HepG2 (cell line): ENCODE measurements around the gene DLG4. TPM values are rescaled to one million over a fixed set of nuclear protein-coding genes. Genes with fewer than 3 reads are reported as not detected.
A peak's percentile ranks its signal among the peaks of the same experiment; 100 is the strongest.

ENCODE experiments used
- CSRNP1 ChIP-seq: sonication (generic); formaldehyde crosslinking; IDR thresholded peaks from 2 replicates; pipeline ENCODE4 v1.8.1; 2023; ENCODE audit warnings: mild to moderate bottlenecking, missing genetic modification reagents
- ELF1 ChIP-seq: sonication (generic); formaldehyde crosslinking; IDR thresholded peaks from 2 replicates; pipeline ENCODE4 v1.4.0; 2020; ENCODE audit warnings: missing genetic modification reagents
- FOXA3 ChIP-seq: IDR thresholded peaks from 2 replicates; pipeline ENCODE4 v1.6.1; 2016; ENCODE audit warnings: missing genetic modification reagents, missing compliant biosample characterization
- HIVEP1 ChIP-seq: sonication (generic); formaldehyde crosslinking; IDR thresholded peaks from 2 replicates; pipeline ENCODE4 v1.4.0; 2020; ENCODE audit warnings: mild to moderate bottlenecking, missing genetic modification reagents
- PAF1 ChIP-seq: IDR thresholded peaks from 2 replicates; pipeline ENCODE4 v1.6.1; 2016; ENCODE audit warnings: missing genetic modification reagents, missing compliant biosample characterization
- POLR2A ChIP-seq, 2 experiments: IDR thresholded peaks; 2 replicates each; pipeline ENCODE4 v1.6.1; 2011; ENCODE audit warnings: low read depth in 2 of 2, low read length in 2 of 2, mild to moderate bottlenecking in 1 of 2, moderate library complexity in 1 of 2; ENCODE audit not compliant: insufficient read depth in 1 of 2
- SP1 ChIP-seq, 2 experiments: fragments of 450-650 bp in 1 of 2; sonication (generic) in 1 of 2; formaldehyde crosslinking in 1 of 2; IDR thresholded peaks; 2 replicates each; pipeline versions ENCODE4 v1.4.0 to v1.6.1; 2016 to 2020; ENCODE audit warnings: missing genetic modification reagents in 1 of 2
- SP2 ChIP-seq: sonication (generic); formaldehyde crosslinking; IDR thresholded peaks from 2 replicates; pipeline ENCODE4 v1.5.1; 2020; ENCODE audit warnings: mild to moderate bottlenecking, missing genetic modification reagents
- SP5 ChIP-seq: IDR thresholded peaks from 2 replicates; pipeline ENCODE4 v1.6.1; 2016; ENCODE audit warnings: low read depth, borderline replicate concordance
- THAP7 ChIP-seq: sonication (generic); formaldehyde crosslinking; IDR thresholded peaks from 2 replicates; pipeline ENCODE4 v1.8.1; 2023; ENCODE audit warnings: mild to moderate bottlenecking, missing genetic modification reagents
- ZBTB21 ChIP-seq: sonication (generic); formaldehyde crosslinking; IDR thresholded peaks from 2 replicates; pipeline ENCODE4 v1.4.0; 2020; ENCODE audit warnings: missing genetic modification reagents
- ZFP36L1 ChIP-seq: sonication (generic); formaldehyde crosslinking; IDR thresholded peaks from 2 replicates; pipeline ENCODE4 v1.8.0; 2022; ENCODE audit warnings: mild to moderate bottlenecking, missing genetic modification reagents, moderate library complexity
- ZKSCAN1 ChIP-seq: fragments of 150-350 bp; IDR thresholded peaks from 2 replicates; pipeline ENCODE4 v1.6.1; 2014; ENCODE audit warnings: low read length
- ZNF24 ChIP-seq: fragments of 450-650 bp; IDR thresholded peaks from 2 replicates; pipeline ENCODE4 v1.6.1; 2017; ENCODE audit warnings: antibody characterized with exemption, mild to moderate bottlenecking
- ZNF354B ChIP-seq: sonication (generic); formaldehyde crosslinking; IDR thresholded peaks from 2 replicates; pipeline ENCODE4 v1.8.0; 2022; ENCODE audit warnings: mild to moderate bottlenecking, missing genetic modification reagents
- ZNF510 ChIP-seq: sonication (generic); formaldehyde crosslinking; IDR thresholded peaks from 2 replicates; pipeline ENCODE4 v1.4.0; 2020; ENCODE audit warnings: low read depth, mild to moderate bottlenecking, missing genetic modification reagents
- ZNF556 ChIP-seq: sonication (generic); formaldehyde crosslinking; IDR thresholded peaks from 2 replicates; pipeline ENCODE4 v1.4.0; 2020; ENCODE audit warnings: mild to moderate bottlenecking, missing genetic modification reagents, borderline replicate concordance
- ZNF589 ChIP-seq: sonication (generic); formaldehyde crosslinking; conservative IDR thresholded peaks from 2 replicates; pipeline ENCODE4 v1.8.0; 2022; ENCODE audit warnings: mild to moderate bottlenecking, moderate library complexity, missing genetic modification reagents
- ZNF720 ChIP-seq: sonication (generic); formaldehyde crosslinking; IDR thresholded peaks from 2 replicates; pipeline ENCODE4 v1.4.0; 2020; ENCODE audit warnings: missing genetic modification reagents
- ZNF784 ChIP-seq: sonication (generic); formaldehyde crosslinking; IDR thresholded peaks from 2 replicates; pipeline ENCODE4 v1.5.1; 2020; ENCODE audit warnings: missing genetic modification reagents, mild to moderate bottlenecking, borderline replicate concordance
- polyA plus RNA-seq, 8 experiments: library from polyadenylated mRNA; depleted of rRNA in 3 of 8; stranded (reverse) in 7 of 8; unstranded in 1 of 8; fragments of >200 nt; fragmentation: Illumina TruSeq in 4 of 8; extraction: Trizol in 4 of 8; gene quantifications; 2 replicates each; pipeline versions ENCODE4 v1.2.1 to v1.2.3, GENCODE V29; 2011 to 2016; ENCODE audit warnings: low read depth in 4 of 8, missing spikeins in 1 of 8, mixed read lengths in 1 of 8; ENCODE audit not compliant: insufficient read depth in 1 of 8
- total RNA-seq, 5 experiments: library from RNA; depleted of rRNA; stranded (reverse); fragments of >200 nt; fragmentation: Illumina TruSeq; extraction: Trizol; gene quantifications; 2 replicates each; pipeline ENCODE4 v1.2.3, GENCODE V29; 2016; ENCODE audit warnings: low read depth in 1 of 5
- TF ChIP-seq, protein P1 (sequence below): sonication (generic); formaldehyde crosslinking; IDR thresholded peaks from 2 replicates; pipeline ENCODE4 v1.9.0; 2021; ENCODE audit warnings: missing genetic modification reagents, borderline replicate concordance
- TF ChIP-seq, protein P2 (sequence below): sonication (generic); formaldehyde crosslinking; IDR thresholded peaks from 2 replicates; pipeline ENCODE4 v1.8.0; 2022; ENCODE audit warnings: missing genetic modification reagents, low read depth, mild to moderate bottlenecking, borderline replicate concordance
- TF ChIP-seq, protein P3 (sequence below): sonication (generic); formaldehyde crosslinking; conservative IDR thresholded peaks from 2 replicates; pipeline ENCODE4 v1.4.0; 2020; ENCODE audit warnings: missing genetic modification reagents

DLG4 gene
- total and polyA plus RNA-seq, 2 of the 13 experiments (the other 11 are each of a cell fraction or from before 2014, with no cell fraction given) = 0.71 to 4.3 TPM

- TF ChIP-seq ZNF784 (peak; percentile 96), ZBTB21 (CRISPR knock-in tag) (no peak), SP1 (IDR thresholded peaks at IDR 0.05) (no peak), SP1 (CRISPR knock-in tag; IDR thresholded peaks at IDR 0.05) (0 out of 2 replicates have a peak, but pooled peaks have one; percentile 37), HIVEP1 (peak; percentile 94), ZNF556 (CRISPR knock-in tag) (peak; percentile 89; the same call in 1 of the 2 replicates), PAF1 (no peak), SP2 (CRISPR knock-in tag) (no peak), POLR2A (IDR thresholded peaks at IDR 0.05; ENCODE audit: insufficient read depth in 1 of 2, low read depth in 2 of 2, low read length in 2 of 2) (no peak), SP5 (CRISPR knock-in tag) (peak; percentile 44; the same call in 1 of the 2 replicates), ZNF510 (CRISPR knock-in tag) (0 out of 2 replicates have a peak, but pooled peaks have one; percentile 89), ZNF720 (CRISPR knock-in tag) (no peak), THAP7 (CRISPR knock-in tag) (peak; percentile 72; the same call in 1 of the 2 replicates), ZNF589 (CRISPR knock-in tag) (peak; percentile 97), ZKSCAN1 (no peak), ZFP36L1 (CRISPR knock-in tag) (peak; percentile 82; the same call in 1 of the 2 replicates), ZNF354B (peak; percentile 93), ELF1 (CRISPR knock-in tag) (no peak), FOXA3 (CRISPR knock-in tag) (peak; percentile 74), ZNF24 (no peak), CSRNP1 (CRISPR knock-in tag) (0 out of 2 replicates have a peak, but pooled peaks have one; percentile 81)
- TF ChIP-seq, protein P1, sequence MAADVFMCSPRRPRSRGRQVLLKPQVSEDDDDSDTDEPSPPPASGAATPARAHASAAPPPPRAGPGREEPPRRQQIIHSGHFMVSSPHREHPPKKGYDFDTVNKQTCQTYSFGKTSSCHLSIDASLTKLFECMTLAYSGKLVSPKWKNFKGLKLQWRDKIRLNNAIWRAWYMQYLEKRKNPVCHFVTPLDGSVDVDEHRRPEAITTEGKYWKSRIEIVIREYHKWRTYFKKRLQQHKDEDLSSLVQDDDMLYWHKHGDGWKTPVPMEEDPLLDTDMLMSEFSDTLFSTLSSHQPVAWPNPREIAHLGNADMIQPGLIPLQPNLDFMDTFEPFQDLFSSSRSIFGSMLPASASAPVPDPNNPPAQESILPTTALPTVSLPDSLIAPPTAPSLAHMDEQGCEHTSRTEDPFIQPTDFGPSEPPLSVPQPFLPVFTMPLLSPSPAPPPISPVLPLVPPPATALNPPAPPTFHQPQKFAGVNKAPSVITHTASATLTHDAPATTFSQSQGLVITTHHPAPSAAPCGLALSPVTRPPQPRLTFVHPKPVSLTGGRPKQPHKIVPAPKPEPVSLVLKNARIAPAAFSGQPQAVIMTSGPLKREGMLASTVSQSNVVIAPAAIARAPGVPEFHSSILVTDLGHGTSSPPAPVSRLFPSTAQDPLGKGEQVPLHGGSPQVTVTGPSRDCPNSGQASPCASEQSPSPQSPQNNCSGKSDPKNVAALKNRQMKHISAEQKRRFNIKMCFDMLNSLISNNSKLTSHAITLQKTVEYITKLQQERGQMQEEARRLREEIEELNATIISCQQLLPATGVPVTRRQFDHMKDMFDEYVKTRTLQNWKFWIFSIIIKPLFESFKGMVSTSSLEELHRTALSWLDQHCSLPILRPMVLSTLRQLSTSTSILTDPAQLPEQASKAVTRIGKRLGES (CRISPR knock-in tag) = peak; percentile 82; the same call in 1 of the 2 replicates
- TF ChIP-seq, protein P2, sequence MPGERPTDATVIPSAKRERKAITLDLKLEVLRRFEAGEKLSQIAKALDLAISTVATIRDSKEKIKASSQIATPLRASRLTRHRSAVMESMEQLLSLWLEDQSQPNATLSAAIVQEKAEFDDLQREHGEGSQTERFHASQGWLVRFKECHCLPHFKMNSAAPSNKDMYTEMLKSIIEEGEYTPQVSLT (CRISPR knock-in tag) = no peak
- TF ChIP-seq, protein P3, sequence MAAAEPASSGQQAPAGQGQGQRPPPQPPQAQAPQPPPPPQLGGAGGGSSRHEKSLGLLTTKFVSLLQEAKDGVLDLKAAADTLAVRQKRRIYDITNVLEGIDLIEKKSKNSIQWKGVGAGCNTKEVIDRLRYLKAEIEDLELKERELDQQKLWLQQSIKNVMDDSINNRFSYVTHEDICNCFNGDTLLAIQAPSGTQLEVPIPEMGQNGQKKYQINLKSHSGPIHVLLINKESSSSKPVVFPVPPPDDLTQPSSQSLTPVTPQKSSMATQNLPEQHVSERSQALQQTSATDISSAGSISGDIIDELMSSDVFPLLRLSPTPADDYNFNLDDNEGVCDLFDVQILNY (CRISPR knock-in tag) = no peak
Measured at GRCh38 chr17:7156342-7156940, 63.2 kb downstream of the DLG4 start (continued).
